ENCODE measurements around the gene SH3BP5. TPM values are rescaled to one million over a fixed set of nuclear protein-coding genes. Genes with fewer than 3 reads are reported as not detected.

The SH3BP5 gene
- total and polyA plus RNA-seq, 2 donors (not counting 1 experiment from before 2014, with no cell fraction given): 76.6 to 92.3 TPM

- no CpG with 5 or more reads among the region's 2 CpGs for WGBS (ENCODE audit: insufficient coverage)
- H3K4me1 Mint-ChIP-seq: peaks cover 53% of the 10 kb centered on the region
- H3K27me3 Mint-ChIP-seq: no peaks in the 10 kb centered on the region
- Histone ChIP-seq H3K4me2 (replicated peaks; ENCODE audit: low read depth, low read length, poor library complexity, severe bottlenecking) (no peak overlapping the region), H4K20me1 (ENCODE audit: control insufficient read depth, insufficient read depth, low read length, poor library complexity, severe bottlenecking) (peaks cover 97% of the 10 kb centered on the region), H3K9ac (ENCODE audit: low read length) (no peak overlapping the region), H2AFZ (ENCODE audit: insufficient read depth, low read depth, low read length, poor library complexity, severe bottlenecking) (no peak overlapping the region), H3K4me1 (ENCODE audit: control insufficient read depth in 2 of 2, insufficient read depth in 2 of 2, low read length in 2 of 2) (peaks cover 30 to 37% of the 10 kb centered on the region in 2 donors), H3K9me3 (ENCODE audit: control extremely low read depth in 1 of 3, control insufficient read depth in 2 of 3, insufficient read depth in 1 of 3, low read length in 2 of 3) (no peaks in the 10 kb centered on the region), H3K79me2 (ENCODE audit: control insufficient read depth, insufficient read depth, low read length) (peaks cover 86% of the 10 kb centered on the region), H3K4me3 (ENCODE audit: control extremely low read depth in 1 of 5, extremely low read depth in 1 of 5, insufficient read depth in 1 of 5, low read depth in 2 of 5, low read length in 4 of 5) (no peak overlapping the region), H3K27ac (ENCODE audit: low read length in 2 of 2) (peak overlapping the region in 1 of 2 donors; percentile 42), H3K36me3 (replicated peaks in 1 of 2; ENCODE audit: control extremely low read depth in 1 of 2, control insufficient read depth in 1 of 2, extremely low read depth in 1 of 2, insufficient read depth in 2 of 2, low read length in 1 of 2) (peaks cover 17 to 70% of the 10 kb centered on the region in 2 experiments), H3K27me3 (replicated peaks in 1 of 4; ENCODE audit: control extremely low read depth in 1 of 4, control insufficient read depth in 3 of 4, insufficient read depth in 4 of 4, low read length in 3 of 4) (no peaks in the 10 kb centered on the region)
- H3K4me3 Mint-ChIP-seq: no peak overlapping the region
- TF ChIP-seq CTCF (IDR thresholded peaks at IDR 0.05) (no peak), EZH2 (IDR thresholded peaks at IDR 0.05; ENCODE audit: borderline replicate concordance, insufficient read depth, low read depth, low read length, poor library complexity, severe bottlenecking) (no peak)
- intact Hi-C loops (cut with micrococcal nuclease): no loop called here
- ChIA-PET POLR2A (interaction anchor here (0.7 to 1.5 kb wide), 2 partner anchors 143 to 204 kb away, joined by 3 to 5 read pairs; no protein-coding TSS in a partner anchor), CTCF (interaction anchor here (1.0 to 13.8 kb wide), 5 partner anchors 12 to 139 kb away, joined by 3 to 421 read pairs (median 6); no protein-coding TSS in a partner anchor)
- no peaks in the 10 kb centered on the region for H3K9me3 Mint-ChIP-seq (ENCODE audit: insufficient read depth)
- no peak for ATAC-seq (ENCODE audit: low read depth)
- DNase-seq: no peak
- H3K27ac Mint-ChIP-seq: peak overlapping the region; percentile 53
These were observed 68.5 kb downstream of the SH3BP5 start for GRCh38 chr3:15263926-15264325.

- Histone ChIP-seq H3K4me1 (ENCODE audit: control insufficient read depth in 2 of 2, insufficient read depth in 2 of 2, low read length in 2 of 2) (peaks cover 22 to 29% of the 10 kb centered on the region in 2 donors), H3K36me3 (replicated peaks in 1 of 2; ENCODE audit: control extremely low read depth in 1 of 2, control insufficient read depth in 1 of 2, extremely low read depth in 1 of 2, insufficient read depth in 2 of 2, low read length in 1 of 2) (peaks cover 19 to 70% of the 10 kb centered on the region in 2 experiments), H2AFZ (ENCODE audit: insufficient read depth, low read depth, low read length, poor library complexity, severe bottlenecking) (no peak overlapping the region), H3K27ac (ENCODE audit: low read length in 2 of 2) (no peak overlapping the region), H4K20me1 (ENCODE audit: control insufficient read depth, insufficient read depth, low read length, poor library complexity, severe bottlenecking) (peaks cover 97% of the 10 kb centered on the region), H3K4me2 (replicated peaks; ENCODE audit: low read depth, low read length, poor library complexity, severe bottlenecking) (no peak overlapping the region), H3K79me2 (ENCODE audit: control insufficient read depth, insufficient read depth, low read length) (peaks cover 78% of the 10 kb centered on the region), H3K4me3 (ENCODE audit: control extremely low read depth in 1 of 5, extremely low read depth in 1 of 5, insufficient read depth in 1 of 5, low read depth in 2 of 5, low read length in 4 of 5) (no peak overlapping the region), H3K27me3 (replicated peaks in 1 of 4; ENCODE audit: control extremely low read depth in 1 of 4, control insufficient read depth in 3 of 4, insufficient read depth in 4 of 4, low read length in 3 of 4) (no peaks in the 10 kb centered on the region), H3K9ac (ENCODE audit: low read length) (no peak overlapping the region), H3K9me3 (ENCODE audit: control extremely low read depth in 1 of 3, control insufficient read depth in 2 of 3, insufficient read depth in 1 of 3, low read length in 2 of 3) (no peaks in the 10 kb centered on the region)
- Mint-ChIP-seq H3K4me3 (no peak overlapping the region), H3K27ac (peak overlapping the region; percentile 67), H3K4me1 (peaks cover 47% of the 10 kb centered on the region), H3K9me3 (ENCODE audit: insufficient read depth) (no peaks in the 10 kb centered on the region), H3K27me3 (no peaks in the 10 kb centered on the region)
- ATAC-seq (ENCODE audit: low read depth): no peak
- no peak for DNase-seq
- TF ChIP-seq EZH2 (IDR thresholded peaks at IDR 0.05; ENCODE audit: borderline replicate concordance, insufficient read depth, low read depth, low read length, poor library complexity, severe bottlenecking) (no peak), CTCF (IDR thresholded peaks at IDR 0.05) (no peak)
- POLR2A ChIA-PET: no interaction called here
- 89% methylated on average over 3 of the region's 4 CpGs for WGBS (ENCODE audit: insufficient coverage)
- CTCF ChIA-PET: interaction anchor here (0.6 to 13.8 kb wide), 5 partner anchors 11 to 139 kb away, joined by 3 to 421 read pairs (median 6); no protein-coding TSS in a partner anchor
- intact Hi-C loops (cut with micrococcal nuclease): no loop called here
These were observed 69.3 kb downstream of the SH3BP5 start for GRCh38 chr3:15263120-15263519.

All from B cell (primary cell).